A673 (cell line): Measurements from ENCODE around the gene ACP4. TPM values are rescaled to one million over a fixed set of nuclear protein-coding genes. Genes with fewer than 3 reads are reported as not detected.
A peak's percentile ranks its signal among the peaks of the same experiment; 100 is the strongest.

ENCODE experiments used
- BruUV-seq: library from RNA; stranded (reverse); fragments of 400-500 nt; replicated peaks from 2 replicates; lab custom pipeline; 2021; lab: Mats Ljungman, UMichigan
- CTCF ChIA-PET: fragments of 300-600 bp; sonication (Branson Sonifier 250); formaldehyde crosslinking; loops from one replicate; lab custom pipeline; 2022; ENCODE audit warnings: antibody characterized with exemption; lab: Charles Lee
- POLR2A ChIA-PET: fragments of 300-600 bp; sonication (Branson Sonifier 250); formaldehyde crosslinking; loops from one replicate; lab custom pipeline; 2022; ENCODE audit warnings: antibody characterized with exemption; ENCODE audit not compliant: low non-redundant PET; lab: Charles Lee
- DNase-seq: peaks from one replicate; pipeline ENCODE4 v3.0.0-alpha.2; 2015; ENCODE audit warnings: low spot score
- H3K27ac ChIP-seq: fragments of 200-600 bp; sonication (generic); 2 replicates; pipeline ENCODE4 v1.5.1; 2016; ENCODE audit warnings: mixed run types, low read depth, mild to moderate bottlenecking, mixed read lengths, antibody characterized with exemption, low read length; ENCODE audit not compliant: poor library complexity, severe bottlenecking
- H3K27me3 ChIP-seq: fragments of 200-600 bp; sonication (generic); replicated peaks from 2 replicates; pipeline ENCODE4 v1.6.1; 2017; ENCODE audit warnings: mixed run types, low read depth, mild to moderate bottlenecking, mixed read lengths, antibody characterized with exemption, low read length; ENCODE audit not compliant: insufficient read depth, poor library complexity
- H3K36me3 ChIP-seq: fragments of 200-600 bp; sonication (generic); 2 replicates; pipeline ENCODE4 v1.6.1; 2016; ENCODE audit warnings: mixed run types, mild to moderate bottlenecking, mixed read lengths, antibody characterized with exemption, low read length; ENCODE audit not compliant: insufficient read depth, poor library complexity, severe bottlenecking
- H3K4me1 ChIP-seq: fragments of 200-600 bp; sonication (generic); 2 replicates; pipeline ENCODE4 v1.6.1; 2017; ENCODE audit warnings: mixed run types, mild to moderate bottlenecking, mixed read lengths, antibody characterized with exemption, low read length; ENCODE audit not compliant: insufficient read depth, poor library complexity, severe bottlenecking
- H3K4me3 ChIP-seq: fragments of 200-600 bp; sonication (generic); 2 replicates; pipeline ENCODE4 v1.5.1; 2016; ENCODE audit warnings: low read depth, mixed run types, mild to moderate bottlenecking, mixed read lengths, low read length; ENCODE audit not compliant: poor library complexity, severe bottlenecking
- H3K9me3 ChIP-seq: fragments of 200-600 bp; sonication (generic); 2 replicates; pipeline ENCODE4 v1.6.1; 2016; ENCODE audit warnings: mixed run types, low read depth, mild to moderate bottlenecking, mixed read lengths, antibody characterized with exemption, low read length; ENCODE audit not compliant: poor library complexity, severe bottlenecking
- CTCF ChIP-seq: fragments of 300-800, 200-600 bp; sonication (generic); conservative IDR thresholded peaks from 2 replicates; pipeline ENCODE4 v1.5.1; 2017; ENCODE audit warnings: low read depth, mild to moderate bottlenecking, antibody characterized with exemption, low read length, moderate library complexity, mixed read lengths
- EZH2 ChIP-seq: fragments of 200-600 bp; sonication (generic); IDR thresholded peaks from 2 replicates; pipeline ENCODE4 v1.6.1; 2017; ENCODE audit warnings: borderline replicate concordance, low read depth, mild to moderate bottlenecking, mixed read lengths, antibody characterized with exemption, low read length; ENCODE audit not compliant: poor library complexity, severe bottlenecking
- intact Hi-C: fragments of 100-400 bp; cut with micrococcal nuclease; formaldehyde crosslinking; loops from one replicate; pipeline ENCODE4 v1.10.0; 2022; ENCODE audit not compliant: unreplicated experiment
- total RNA-seq: library from RNA; stranded (reverse); gene quantifications from 2 replicates; pipeline ENCODE4 v1.2.3, GENCODE V29; 2021

ACP4 gene
- total RNA-seq, 1 experiment from 2014 or later, result not detected

- peaks cover 34% of the 10 kb centered on the region for H3K36me3 ChIP-seq
- TF ChIP-seq EZH2 (no peak), CTCF (no peak)
- intact Hi-C loops, result loop anchor here (5.0 kb wide), 1 partner anchor 128 kb away; no protein-coding TSS in a partner anchor
- no peak overlapping the region for H3K4me3 ChIP-seq
- peak; percentile 64 for DNase-seq
- POLR2A ChIA-PET, result interaction anchor here (0.6 kb wide), 1 partner anchor 450 kb away, joined by 4 read pairs; no protein-coding TSS in a partner anchor
- BruUV-seq, result no TSS peak
- no peaks in the 10 kb centered on the region for H3K9me3 ChIP-seq
- H3K4me1 ChIP-seq, result peaks cover 16% of the 10 kb centered on the region
- H3K27ac ChIP-seq, result peak overlapping the region; percentile 5
- no peaks in the 10 kb centered on the region for H3K27me3 ChIP-seq
- CTCF ChIA-PET, result no interaction called here
Measured at GRCh38 chr19:50794074-50794875, 4.1 kb downstream of the ACP4 start.

- H3K9me3 ChIP-seq, result no peaks in the 10 kb centered on the region
- peaks cover 42% of the 10 kb centered on the region for H3K36me3 ChIP-seq
- TF ChIP-seq CTCF (peak; percentile 58), EZH2 (no peak)
- H3K27me3 ChIP-seq, result no peaks in the 10 kb centered on the region
- ChIA-PET POLR2A (interaction anchor here (0.6 kb wide), 1 partner anchor 449 kb away, joined by 4 read pairs; no protein-coding TSS in a partner anchor), CTCF (interaction anchor here (1.0 kb wide), 1 partner anchor 10 kb away, joined by 3 read pairs; no protein-coding TSS in a partner anchor)
- peaks cover 17% of the 10 kb centered on the region for H3K4me1 ChIP-seq
- DNase-seq, result peak; percentile 69
- no TSS peak for BruUV-seq
- H3K4me3 ChIP-seq, result no peak overlapping the region
- no peak overlapping the region for H3K27ac ChIP-seq
- intact Hi-C loops, result loop anchor here (5.0 kb wide), 1 partner anchor 127 kb away; no protein-coding TSS in a partner anchor
Measured at GRCh38 chr19:50794876-50795663, 4.9 kb downstream of the ACP4 start.

GRCh38 chr19:50795664-50796073, 5.5 kb downstream of the ACP4 start:
- ChIA-PET POLR2A (no interaction called here), CTCF (interaction anchor here (1.0 kb wide), 1 partner anchor 9 kb away, joined by 3 read pairs; no protein-coding TSS in a partner anchor)
- Histone ChIP-seq H3K4me1 (peaks cover 19% of the 10 kb centered on the region), H3K9me3 (no peaks in the 10 kb centered on the region), H3K36me3 (peaks cover 48% of the 10 kb centered on the region), H3K27me3 (no peaks in the 10 kb centered on the region), H3K4me3 (no peak overlapping the region), H3K27ac (no peak overlapping the region)
- intact Hi-C loops, result no loop called here
- no TSS peak for BruUV-seq
- DNase-seq, result no peak
- TF ChIP-seq CTCF (no peak), EZH2 (no peak)
